ENCODE data around the gene ST3GAL3. TPM values are rescaled to one million over a fixed set of nuclear protein-coding genes. Genes with fewer than 3 reads are reported as not detected.

Gene ST3GAL3
- total and polyA plus RNA-seq, 2 of the 13 experiments (the other 11 are each of a cell fraction or from before 2014, with no cell fraction given) = 5.1 to 8.1 TPM

DNA sequence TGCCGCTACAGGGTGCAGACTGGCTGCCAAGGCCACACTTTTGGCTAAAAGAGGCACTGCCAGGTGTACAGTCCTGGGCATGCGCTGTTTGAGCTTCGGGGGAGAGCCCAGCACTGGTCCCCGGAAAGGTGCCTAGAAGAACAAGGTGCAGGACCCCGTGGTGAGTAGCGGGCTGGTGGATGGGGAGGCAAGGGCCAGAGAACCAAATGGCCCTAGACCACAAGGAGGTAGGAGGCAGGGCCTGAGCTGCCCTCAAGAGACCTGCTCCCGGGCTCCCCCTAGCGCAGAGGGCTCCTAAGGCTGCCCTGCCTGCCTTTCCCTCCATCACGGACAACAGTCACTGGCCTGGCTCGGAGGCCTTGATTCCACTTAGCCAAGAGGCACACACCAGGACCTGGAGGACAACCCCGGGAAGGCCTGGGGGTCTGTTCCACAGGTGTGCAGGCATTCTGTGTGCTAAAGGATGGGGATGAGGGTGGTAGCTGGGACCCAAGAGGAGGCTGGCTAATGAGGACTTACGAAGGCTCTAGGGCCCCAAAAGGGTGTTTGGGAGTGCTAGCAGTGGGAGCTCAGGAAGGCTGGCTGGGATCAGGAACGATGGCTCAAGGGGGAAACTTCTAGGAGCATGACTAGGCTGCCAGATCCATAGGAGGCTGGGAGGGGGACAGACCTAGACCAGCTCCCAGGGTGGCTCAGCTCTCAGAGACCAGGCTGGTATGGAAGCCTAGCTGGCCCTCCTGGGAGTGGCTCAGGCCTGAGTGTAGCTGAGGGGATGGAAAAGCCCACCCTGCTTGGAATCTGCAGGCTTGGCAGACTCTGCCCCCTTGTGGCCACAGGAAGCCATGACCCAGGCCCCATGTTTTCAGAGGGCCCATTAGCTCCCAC lies 227.0 kb downstream of the ST3GAL3 start (continued):
- TF ChIP-seq, protein P1, sequence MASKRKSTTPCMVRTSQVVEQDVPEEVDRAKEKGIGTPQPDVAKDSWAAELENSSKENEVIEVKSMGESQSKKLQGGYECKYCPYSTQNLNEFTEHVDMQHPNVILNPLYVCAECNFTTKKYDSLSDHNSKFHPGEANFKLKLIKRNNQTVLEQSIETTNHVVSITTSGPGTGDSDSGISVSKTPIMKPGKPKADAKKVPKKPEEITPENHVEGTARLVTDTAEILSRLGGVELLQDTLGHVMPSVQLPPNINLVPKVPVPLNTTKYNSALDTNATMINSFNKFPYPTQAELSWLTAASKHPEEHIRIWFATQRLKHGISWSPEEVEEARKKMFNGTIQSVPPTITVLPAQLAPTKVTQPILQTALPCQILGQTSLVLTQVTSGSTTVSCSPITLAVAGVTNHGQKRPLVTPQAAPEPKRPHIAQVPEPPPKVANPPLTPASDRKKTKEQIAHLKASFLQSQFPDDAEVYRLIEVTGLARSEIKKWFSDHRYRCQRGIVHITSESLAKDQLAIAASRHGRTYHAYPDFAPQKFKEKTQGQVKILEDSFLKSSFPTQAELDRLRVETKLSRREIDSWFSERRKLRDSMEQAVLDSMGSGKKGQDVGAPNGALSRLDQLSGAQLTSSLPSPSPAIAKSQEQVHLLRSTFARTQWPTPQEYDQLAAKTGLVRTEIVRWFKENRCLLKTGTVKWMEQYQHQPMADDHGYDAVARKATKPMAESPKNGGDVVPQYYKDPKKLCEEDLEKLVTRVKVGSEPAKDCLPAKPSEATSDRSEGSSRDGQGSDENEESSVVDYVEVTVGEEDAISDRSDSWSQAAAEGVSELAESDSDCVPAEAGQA (IDR thresholded peaks at IDR 0.05; ENCODE audit: low read depth) = no peak
- TF ChIP-seq, protein P1 (CRISPR knock-in tag; IDR thresholded peaks at IDR 0.05; ENCODE audit: borderline replicate concordance) = no peak
- TF ChIP-seq EHMT2 (IDR thresholded peaks at IDR 0.05; ENCODE audit: borderline replicate concordance, low read depth, low read length) (no peak), MYC (CRISPR knock-in tag; IDR thresholded peaks at IDR 0.05; ENCODE audit: borderline replicate concordance) (no peak; the same call in 1 of the 2 replicates), MAFK (conservative IDR thresholded peaks at IDR 0.05 in 1 of 2, IDR thresholded peaks at IDR 0.05 in 1 of 2; ENCODE audit: low read length in 2 of 2) (no peak), SRF (IDR thresholded peaks at IDR 0.05; ENCODE audit: low read depth, low read length) (no peak), MAFF (IDR thresholded peaks at IDR 0.05; ENCODE audit: low read depth, low read length) (no peak), GPN1 (CRISPR knock-in tag; IDR thresholded peaks at IDR 0.05; ENCODE audit: borderline replicate concordance) (no peak), ZNF333 (CRISPR knock-in tag; IDR thresholded peaks at IDR 0.05; ENCODE audit: borderline replicate concordance) (no peak), ZNF75D (CRISPR knock-in tag; IDR thresholded peaks at IDR 0.05; ENCODE audit: borderline replicate concordance) (no peak), CHCHD3 (CRISPR knock-in tag; IDR thresholded peaks at IDR 0.05) (no peak), ZNF781 (CRISPR knock-in tag; IDR thresholded peaks at IDR 0.05; ENCODE audit: borderline replicate concordance, not compliant biosample characterization) (no peak), HNRNPL (IDR thresholded peaks at IDR 0.05; ENCODE audit: low read depth, low read length) (no peak), LCORL (IDR thresholded peaks at IDR 0.05) (no peak), LCORL (CRISPR knock-in tag; IDR thresholded peaks at IDR 0.05) (0 out of 2 replicates have a peak, but pooled peaks have one; percentile 24), ZNF431 (CRISPR knock-in tag; IDR thresholded peaks at IDR 0.05; ENCODE audit: borderline replicate concordance, low read depth) (no peak), NR2C2 (CRISPR knock-in tag; IDR thresholded peaks at IDR 0.05; ENCODE audit: borderline replicate concordance) (no peak), PTBP1 (IDR thresholded peaks at IDR 0.05; ENCODE audit: low read depth, low read length, poor library complexity, severe bottlenecking) (peak; percentile 14), ZBTB7A (CRISPR knock-in tag; IDR thresholded peaks at IDR 0.05) (0 out of 2 replicates have a peak, but pooled peaks have one; percentile 28), KMT2B (CRISPR knock-in tag; IDR thresholded peaks at IDR 0.05) (no peak), ZBTB26 (CRISPR knock-in tag; IDR thresholded peaks at IDR 0.05; ENCODE audit: borderline replicate concordance) (no peak), RFX1 (IDR thresholded peaks at IDR 0.05) (no peak), ZNF383 (CRISPR knock-in tag; IDR thresholded peaks at IDR 0.05; ENCODE audit: borderline replicate concordance) (no peak), ZNF879 (CRISPR knock-in tag; IDR thresholded peaks at IDR 0.05) (no peak)

All from HepG2 (cell line).